Midbrain (tissue), 1 donor: ENCODE results near the gene HACE1.
"Not testable (repeated sequence)": the region's sequence is repeated elsewhere in the genome, so short reads cannot be mapped to it uniquely, and the experiment has no call there.

Experiments used
- DNase-seq: peaks from one replicate; lab custom pipeline; 2025; lab: John Stamatoyannopoulos, UW

HACE1 gene

DNA sequence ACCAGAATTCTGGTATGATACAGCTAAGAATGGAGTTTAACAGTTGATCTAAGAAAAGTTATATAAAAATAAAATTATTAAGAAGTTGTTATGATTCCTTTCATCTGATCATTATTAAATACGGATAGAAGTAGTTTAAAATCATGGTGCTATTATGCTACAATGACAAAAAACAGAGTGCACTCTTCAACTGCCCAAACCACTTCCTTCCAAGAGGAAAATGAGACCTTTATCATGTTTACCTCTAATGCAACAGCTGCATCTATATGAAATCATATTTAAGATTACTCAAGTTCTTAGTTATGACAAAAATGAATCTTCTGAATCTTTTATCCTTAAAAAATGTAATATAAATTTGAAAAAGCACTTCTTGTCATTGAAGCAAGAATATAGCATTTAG lies 31.2 kb downstream of the HACE1 start:
- no peak for DNase-seq

GRCh38 chr6:104820820-104821219 lies 38.9 kb downstream of the HACE1 start:
- DNase-seq: not testable (repeated sequence)

GRCh38 chr6:104816125-104816524 lies 43.6 kb downstream of the HACE1 start:
- DNase-seq: no peak

- no peak for DNase-seq
These were observed 45.0 kb downstream of the HACE1 start for GRCh38 chr6:104814743-104815142.

DNA sequence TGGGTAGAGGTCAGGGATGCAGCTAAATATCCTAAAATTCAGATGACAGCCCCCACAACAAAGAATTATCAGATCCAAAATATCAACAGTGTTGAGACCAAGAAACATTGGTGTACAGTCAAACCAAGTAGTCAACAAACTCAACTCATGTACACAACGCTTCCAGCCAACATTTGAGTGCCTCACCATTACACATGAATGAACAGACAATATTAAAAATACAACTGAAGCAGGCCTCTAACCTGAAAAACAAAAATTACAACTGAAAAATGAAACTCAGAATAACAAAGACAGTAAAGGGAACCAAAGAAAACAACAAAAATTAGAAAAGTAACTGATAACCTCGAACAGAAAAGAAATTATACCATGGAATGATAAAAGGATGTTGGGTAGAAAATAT lies 46.2 kb downstream of the HACE1 start:
- no peak for DNase-seq

GRCh38 chr6:104809116-104809515 lies 50.6 kb downstream of the HACE1 start:
- DNase-seq: no peak

- not testable (repeated sequence) for DNase-seq
These were observed 54.4 kb downstream of the HACE1 start for GRCh38 chr6:104805335-104805734.

- DNase-seq: no peak
These were observed 60.5 kb downstream of the HACE1 start for GRCh38 chr6:104799134-104799657.

DNA sequence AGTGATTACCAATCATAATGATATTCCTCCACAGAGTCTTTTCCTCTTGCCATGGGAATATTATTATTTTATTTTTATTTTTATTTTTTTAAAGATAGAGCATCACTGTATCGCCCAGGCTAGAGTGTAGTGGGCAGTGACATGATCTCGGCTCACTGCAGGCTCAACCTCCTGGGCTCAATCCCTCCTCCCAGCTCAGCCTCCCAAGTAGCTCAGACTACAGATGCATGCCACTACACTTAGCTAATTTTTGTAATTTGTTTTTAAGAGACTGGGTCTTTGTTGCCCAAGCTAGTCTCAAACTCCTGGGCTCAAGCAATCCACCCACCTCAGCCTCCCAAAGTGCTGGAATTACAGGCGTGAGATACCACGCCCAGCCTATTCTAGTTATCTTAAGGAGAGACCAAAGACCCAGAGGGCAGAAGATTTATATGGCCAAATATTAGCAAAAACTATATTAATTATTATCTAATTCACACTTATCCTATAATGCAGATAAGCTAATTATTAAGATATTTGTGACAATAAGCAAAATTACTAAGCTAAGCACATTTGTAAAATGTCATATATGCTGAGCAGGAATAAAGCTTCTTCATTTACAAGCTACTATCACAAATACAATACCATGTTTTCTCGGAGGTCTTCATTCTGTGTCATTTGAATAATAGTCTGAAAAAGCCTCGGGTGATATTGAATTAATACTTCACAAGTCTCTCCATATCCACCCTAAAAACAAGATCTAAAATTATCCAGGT lies 63.5 kb downstream of the HACE1 start:
- DNase-seq: no peak

- no peak for DNase-seq
These were observed 64.4 kb downstream of the HACE1 start for GRCh38 chr6:104795363-104795762.

DNA sequence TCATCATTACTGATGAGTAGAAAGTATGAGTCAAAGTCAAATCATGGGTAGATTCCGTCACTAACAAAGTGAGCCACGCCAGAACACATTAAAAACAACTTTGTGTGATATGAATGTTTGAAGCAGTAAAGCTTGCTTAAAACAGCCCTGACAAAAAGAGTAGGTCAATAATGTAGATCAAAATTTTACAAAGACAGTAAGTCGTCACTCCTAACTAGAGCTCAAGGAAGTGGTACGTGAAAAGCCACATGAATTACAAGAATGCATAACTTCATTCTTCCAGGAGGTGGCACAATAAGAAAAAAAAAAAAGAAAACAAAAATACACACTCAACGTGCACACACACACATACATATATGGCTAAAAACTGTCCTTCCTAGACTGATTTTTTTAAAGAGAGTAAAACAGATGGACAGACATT lies 69.9 kb downstream of the HACE1 start:
- DNase-seq: no peak

DNA sequence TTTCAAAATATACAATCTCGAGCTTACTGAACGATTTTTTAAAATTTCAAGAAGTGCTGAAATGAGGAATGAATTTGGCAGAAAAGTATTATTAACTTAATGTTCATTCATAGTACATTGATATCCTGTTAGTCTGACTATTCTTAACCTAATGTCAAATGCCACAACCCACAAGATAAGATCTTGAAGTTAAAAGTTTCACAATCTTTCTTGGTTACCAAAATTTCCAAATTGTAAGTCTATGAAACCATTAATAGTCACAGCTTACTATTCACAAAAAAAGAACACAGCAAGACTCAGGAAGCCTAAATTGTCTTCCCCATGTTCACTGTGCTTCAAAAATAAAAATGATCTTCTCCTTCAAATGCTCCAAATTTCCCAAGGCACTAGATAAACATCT lies 71.3 kb downstream of the HACE1 start:
- no peak for DNase-seq

DNA sequence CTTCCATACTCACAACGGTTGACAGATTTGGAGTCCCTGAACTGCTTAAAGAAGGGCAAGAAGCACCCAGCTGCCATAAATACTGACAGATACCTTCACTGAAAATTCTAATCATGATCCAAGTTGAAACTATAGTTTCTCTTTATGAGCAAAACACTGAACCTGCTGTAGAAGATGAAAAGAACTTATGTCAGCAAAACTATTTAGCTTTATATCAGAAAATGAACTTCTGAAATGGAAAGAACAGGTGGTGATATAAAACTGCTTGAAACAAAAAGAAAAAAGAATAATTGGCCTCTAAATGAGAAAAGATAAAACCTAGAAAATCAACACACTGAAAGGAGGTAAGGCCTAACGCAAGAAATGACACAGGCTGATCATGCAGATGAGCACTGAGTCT lies 72.4 kb downstream of the HACE1 start:
- no peak for DNase-seq

GRCh38 chr6:104784884-104785283 lies 74.8 kb downstream of the HACE1 start:
- no peak for DNase-seq

DNA sequence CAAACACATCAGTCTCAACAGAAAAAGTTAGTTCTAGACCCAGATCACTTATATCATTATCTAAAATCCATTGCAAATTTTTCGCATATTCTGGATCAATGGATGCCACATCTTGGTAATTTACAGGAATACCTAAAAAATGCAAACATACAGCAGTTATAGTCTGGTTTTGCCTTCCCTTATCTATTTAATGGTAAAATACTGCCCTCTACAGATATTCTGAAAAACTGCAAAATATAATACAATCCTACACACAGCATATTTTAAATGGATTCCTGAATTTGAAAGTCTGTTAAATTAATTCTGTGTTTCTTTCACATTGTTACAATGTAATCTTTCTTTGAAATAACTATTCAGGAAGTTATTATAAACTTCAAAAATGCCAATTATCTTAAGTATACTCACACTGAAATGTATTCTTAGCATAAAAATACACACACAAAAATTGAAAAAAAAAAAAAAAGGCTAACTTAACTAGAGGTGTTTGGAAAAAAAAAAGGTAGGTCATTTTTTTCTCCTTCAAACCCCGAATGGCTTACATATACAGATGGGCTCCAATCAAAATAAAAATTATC lies 88.4 kb downstream of the HACE1 start:
- peak; percentile 14 for DNase-seq

DNA sequence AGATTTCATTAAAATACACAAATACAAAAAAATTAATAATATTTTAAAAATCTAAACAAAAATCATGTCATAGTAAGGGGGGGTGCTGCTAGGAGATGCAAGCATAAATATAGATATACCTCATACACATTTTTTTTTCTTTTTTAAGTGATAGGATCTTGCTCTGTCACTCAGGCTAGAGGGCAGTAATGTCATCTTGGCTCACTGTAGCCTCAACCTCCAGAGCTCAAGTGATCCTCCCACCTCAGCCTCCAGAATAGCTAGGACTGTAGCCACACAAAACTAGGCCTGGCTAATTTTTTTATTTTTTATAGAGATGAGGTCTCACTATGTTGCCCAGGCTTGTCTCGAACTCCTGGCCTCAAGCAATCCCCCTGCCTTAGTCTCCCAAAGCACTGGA lies 90.8 kb downstream of the HACE1 start:
- DNase-seq: no peak

DNA sequence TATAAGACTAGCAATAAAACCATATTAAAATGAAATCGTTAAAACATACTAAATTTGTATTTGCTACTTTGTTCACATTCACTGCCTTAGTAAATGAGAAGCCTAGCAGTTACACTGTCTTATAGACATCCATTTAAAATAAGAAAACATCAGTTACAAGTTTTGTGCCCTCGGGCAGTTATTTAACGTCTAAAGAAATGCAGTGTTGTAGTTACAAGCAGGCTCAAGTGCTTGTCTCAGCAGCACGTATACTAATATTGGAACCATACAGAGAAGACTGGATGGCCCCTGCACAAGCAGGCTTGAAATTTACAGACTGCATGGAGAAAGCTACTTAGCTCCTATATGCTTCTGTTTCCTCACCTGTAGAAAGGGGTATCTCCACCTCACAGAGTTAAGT lies 93.1 kb downstream of the HACE1 start:
- no peak for DNase-seq

DNA sequence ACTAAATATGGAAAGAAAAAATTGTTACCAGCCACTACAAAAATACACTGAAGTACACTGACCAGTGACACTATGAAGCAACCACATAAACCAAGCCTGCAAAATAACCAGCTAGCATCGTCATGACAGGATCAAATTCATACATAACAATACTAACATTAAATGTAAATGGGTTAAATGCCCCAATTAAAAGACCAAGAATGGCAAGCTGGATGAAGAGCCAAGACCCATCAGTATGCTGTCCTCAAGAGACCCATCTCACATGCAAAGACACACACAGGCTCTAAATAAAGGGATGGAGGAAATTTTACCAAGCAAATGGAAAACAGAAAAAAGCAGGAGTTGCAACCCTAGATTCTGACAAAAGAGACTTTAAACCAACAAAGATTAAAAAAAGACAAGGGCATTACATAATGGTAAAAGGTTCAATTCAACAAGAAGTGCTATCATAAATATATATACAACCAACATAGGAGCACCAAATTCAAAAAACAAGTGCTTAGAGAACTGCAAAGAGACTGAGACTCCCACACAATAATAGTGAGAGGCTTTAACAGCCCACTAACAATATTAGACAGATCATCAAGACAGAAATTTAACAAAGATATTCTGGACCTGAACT lies 104.8 kb downstream of the HACE1 start:
- DNase-seq: no peak

- no peak for DNase-seq
These were observed 106.5 kb downstream of the HACE1 start for GRCh38 chr6:104753251-104753650.

- DNase-seq: no peak
These were observed 109.3 kb downstream of the HACE1 start for GRCh38 chr6:104750449-104750848.

GRCh38 chr6:104739124-104739523 lies 120.6 kb downstream of the HACE1 start:
- not testable (repeated sequence) for DNase-seq

GRCh38 chr6:104737567-104737966 lies 122.2 kb downstream of the HACE1 start:
- not testable (repeated sequence) for DNase-seq

DNA sequence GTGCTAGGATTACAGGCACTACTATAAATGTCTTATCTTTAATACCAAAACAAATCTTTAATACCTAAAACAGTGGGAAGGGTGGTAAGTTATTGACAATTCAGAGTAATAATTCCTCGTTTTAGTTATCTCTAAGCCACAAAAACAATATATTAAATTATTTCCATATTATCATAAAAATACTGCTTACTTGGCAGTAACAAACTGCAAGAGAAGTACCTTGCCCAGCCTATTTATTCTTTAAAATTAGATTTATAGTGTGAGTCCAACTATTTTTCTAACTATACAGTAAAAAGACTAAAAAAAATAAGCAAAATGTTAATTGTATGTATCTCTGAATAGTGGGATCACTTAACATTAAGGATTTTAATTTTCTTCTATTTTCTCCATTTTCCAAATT lies 123.2 kb downstream of the HACE1 start:
- DNase-seq: no peak
